HUDEP-2 (cell line): ENCODE measurements around the gene FAM180B.
A peak's percentile ranks its signal among the peaks of the same experiment; 100 is the strongest.

ENCODE experiments used
- DNase-seq, 76 experiments: peaks; one replicate each; lab custom pipeline; 2025; ENCODE audit not compliant: unreplicated experiment in 76 of 76; lab: John Stamatoyannopoulos, UW

FAM180B gene

GRCh38 chr11:47566149-47566698 lies 20.3 kb upstream of the FAM180B start:
- peak in 9 of 76 experiments; percentile 2 to 42 (median 9) for DNase-seq

DNA sequence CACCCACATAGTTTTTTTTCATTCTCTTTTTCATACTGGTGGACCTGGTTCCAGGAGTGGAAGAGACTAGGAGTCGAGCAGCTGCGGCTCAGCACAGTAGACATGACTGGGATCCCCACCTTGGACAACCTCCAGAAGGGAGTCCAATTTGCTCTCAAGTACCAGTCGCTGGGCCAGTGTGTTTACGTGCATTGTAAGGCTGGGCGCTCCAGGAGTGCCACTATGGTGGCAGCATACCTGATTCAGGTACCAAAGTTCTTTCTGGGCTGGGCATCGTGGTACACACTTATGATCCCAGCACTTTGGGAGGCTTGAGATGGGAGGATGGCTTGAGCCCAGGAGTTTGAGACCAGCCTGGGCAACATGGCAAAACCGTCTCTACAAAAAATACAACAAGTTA lies 16.8 kb upstream of the FAM180B start:
- no peak for DNase-seq

DNA sequence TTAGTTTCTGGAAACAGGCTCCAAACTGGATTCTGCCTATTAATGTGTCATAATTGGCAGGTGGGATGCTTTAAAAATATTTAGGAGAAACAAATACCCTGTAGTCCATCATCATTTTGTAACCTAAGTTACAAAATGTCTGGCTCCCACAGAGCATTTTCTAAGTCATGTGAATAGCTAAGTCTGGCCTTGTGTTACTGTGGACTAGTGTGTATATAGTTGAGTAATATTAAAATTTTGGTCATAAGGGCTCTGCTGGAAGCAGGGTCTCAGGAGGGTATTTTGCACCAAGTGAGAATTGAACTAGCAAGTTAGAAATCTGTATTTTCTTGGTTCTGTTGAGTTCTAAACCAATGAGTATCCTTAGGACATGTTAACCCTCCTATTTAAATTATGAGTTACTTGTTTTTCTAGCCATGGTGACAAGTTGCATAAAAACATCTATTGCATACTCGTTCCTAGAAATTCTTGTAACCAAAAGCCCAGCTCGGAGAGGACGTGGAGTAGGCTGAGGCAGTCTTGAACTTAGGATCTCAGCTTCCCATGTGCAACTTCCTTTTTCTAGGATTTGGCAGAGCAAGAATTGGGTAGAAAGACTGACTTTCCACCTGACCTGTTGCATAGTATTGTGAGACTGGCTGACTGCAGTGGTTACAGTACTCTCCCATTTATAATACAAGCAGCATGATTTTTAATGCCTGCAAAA lies 15.7 kb upstream of the FAM180B start:
- DNase-seq, result no peak

DNA sequence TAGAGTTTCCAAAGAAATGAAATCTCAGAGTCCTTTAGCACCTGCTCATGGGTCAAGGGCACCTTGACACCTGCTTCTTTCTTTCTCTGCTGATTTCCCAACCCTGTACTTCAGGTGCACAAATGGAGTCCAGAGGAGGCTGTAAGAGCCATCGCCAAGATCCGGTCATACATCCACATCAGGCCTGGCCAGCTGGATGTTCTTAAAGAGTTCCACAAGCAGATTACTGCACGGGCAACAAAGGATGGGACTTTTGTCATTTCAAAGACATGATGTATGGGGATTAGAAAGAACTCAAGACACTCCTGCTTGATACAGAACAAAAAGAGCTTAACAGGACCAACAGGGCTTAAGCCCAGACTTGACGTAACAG lies 15.1 kb upstream of the FAM180B start:
- no peak for DNase-seq

- DNase-seq, result no peak
Observed at GRCh38 chr11:47571895-47572294, 14.6 kb upstream of the FAM180B start.

DNA sequence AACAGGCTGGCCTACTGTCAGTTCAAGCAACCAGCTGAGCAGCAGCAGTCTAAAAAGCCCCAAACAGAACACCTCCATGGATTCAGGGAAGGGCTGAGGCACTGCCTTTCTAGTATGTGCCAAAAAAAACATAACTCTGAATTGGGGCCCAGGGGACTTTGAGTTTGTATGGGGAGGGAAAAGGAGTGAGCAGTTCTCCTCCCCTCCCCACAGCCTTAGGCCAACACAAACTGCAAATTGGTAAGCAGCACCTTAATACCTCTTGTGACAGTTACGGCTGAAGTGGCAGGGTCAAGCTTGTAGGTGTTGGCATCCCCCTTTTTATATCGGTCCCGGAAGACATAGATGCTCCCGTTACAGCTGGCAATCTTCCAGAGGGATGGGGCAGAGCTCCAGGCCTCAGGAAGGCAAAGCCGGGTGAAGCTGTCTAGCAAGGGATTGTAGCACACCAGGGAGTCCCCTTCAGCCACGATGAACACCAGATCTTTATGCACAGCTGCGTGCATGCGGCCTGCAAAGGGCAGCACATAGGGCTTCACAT lies 13.7 kb upstream of the FAM180B start:
- no peak for DNase-seq

GRCh38 chr11:47573321-47573720 lies 13.2 kb upstream of the FAM180B start:
- DNase-seq, result no peak

GRCh38 chr11:47577460-47578041 lies 8.9 kb upstream of the FAM180B start:
- DNase-seq, result no peak

- DNase-seq, result peak in 75 of 76 experiments; percentile 19 to 95 (median 76)
Observed at GRCh38 chr11:47578524-47579494, 7.7 kb upstream of the FAM180B start, which contains the start of the genes KBTBD4 and NDUFS3. KBTBD4 (minus strand) TSS chr11:47578970; CDS start chr11:47578951, 19 bp downstream. NDUFS3 (plus strand) TSS chr11:47579074; CDS start chr11:47579092, 18 bp downstream.

GRCh38 chr11:47583844-47584243 lies 2.6 kb upstream of the FAM180B start:
- DNase-seq, result no peak

GRCh38 chr11:47587039-47587716 lies 700 bp downstream of the FAM180B start:
- DNase-seq, result no peak

- DNase-seq, result no peak
Observed at GRCh38 chr11:47587723-47588326, 1.3 kb downstream of the FAM180B start.

DNA sequence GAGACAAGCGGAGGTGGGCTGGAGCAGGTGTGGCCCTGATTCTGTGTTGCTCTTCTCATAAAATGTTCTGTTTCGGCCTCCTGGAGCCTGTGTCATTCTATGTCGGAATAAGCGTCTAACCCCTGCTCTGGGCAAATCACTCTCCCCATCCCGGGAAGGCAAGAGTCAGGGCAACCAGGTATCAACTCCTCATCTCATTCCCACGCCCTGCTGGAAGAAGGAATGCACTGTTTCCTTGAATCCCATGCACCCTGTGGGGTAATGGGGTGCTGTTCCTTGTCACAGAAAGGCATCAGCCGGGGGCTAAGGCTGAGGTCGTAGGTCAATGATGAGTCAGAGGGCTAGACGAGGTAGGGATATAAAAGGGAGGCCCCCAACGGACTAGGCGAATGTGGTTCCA lies 2.6 kb downstream of the FAM180B start:
- no peak for DNase-seq

DNA sequence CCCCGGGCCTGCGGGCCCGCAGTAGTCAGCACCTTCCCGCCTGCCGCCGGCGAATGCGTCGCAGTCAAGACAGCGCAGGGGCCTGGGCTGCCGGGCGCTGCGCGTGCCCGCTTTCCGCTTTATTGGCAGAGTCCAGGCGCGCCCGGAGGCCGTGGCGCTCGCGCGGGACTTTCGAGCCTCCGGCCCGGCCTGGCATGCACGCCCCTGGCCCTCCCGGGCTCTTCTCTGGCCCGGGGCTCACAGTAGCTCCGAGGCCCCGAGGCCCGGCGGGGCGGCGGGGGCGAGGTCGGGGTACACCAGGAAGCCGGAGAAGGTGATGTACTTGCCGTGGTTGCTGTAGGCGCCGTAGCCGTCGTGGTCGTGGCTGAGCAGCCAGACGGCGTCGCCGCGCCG lies 3.1 kb downstream of the FAM180B start:
- no peak for DNase-seq

GRCh38 chr11:47589977-47590861 lies 3.7 kb downstream of the FAM180B start:
- DNase-seq, result no peak

DNA sequence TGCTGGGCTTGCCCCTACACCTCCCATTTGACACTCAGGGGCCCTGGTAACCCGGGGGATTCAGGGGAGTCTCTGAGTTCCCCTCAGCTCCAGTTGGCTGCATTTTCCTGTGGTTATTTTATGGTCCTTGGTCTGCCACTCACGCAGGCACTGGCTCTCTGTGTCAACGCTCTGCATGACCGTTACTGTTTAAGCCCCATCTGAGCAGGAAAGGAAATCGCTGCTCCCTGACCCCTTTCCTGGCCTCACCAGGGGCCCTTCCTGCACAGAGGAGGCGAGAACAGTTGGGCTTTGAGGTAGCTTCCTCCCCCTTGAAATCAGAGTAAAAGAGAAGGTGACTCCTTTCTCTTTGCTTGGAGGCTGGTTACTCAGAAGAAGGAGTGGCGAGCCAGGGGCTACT lies 5.3 kb downstream of the FAM180B start:
- no peak for DNase-seq

DNA sequence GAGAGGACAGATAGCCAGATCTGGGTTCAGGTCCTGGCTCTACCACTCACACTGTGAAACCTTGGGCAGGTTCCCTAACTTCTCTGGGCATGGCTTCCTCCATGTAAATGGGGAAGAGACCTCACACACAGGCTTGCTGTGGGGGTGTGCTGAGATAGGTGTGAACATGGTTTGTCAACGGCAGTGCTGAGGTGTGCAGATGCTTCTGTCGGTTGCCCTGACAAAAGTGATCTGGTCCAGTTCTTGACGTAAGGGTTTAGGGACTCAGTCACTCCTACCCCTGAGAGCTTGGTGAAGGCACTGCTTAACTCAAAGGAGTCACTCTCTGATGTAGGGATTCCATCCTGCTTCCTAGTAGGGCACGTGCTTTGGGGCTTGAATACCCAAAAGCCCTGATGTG lies 5.8 kb downstream of the FAM180B start:
- DNase-seq, result no peak

- DNase-seq, result no peak
Observed at GRCh38 chr11:47592970-47593369, 6.5 kb downstream of the FAM180B start.

- DNase-seq, result no peak
Observed at GRCh38 chr11:47593492-47593933, 7.0 kb downstream of the FAM180B start.
